ENCODE data around the gene FIP1L1. TPM values are rescaled to one million over a fixed set of nuclear protein-coding genes. Genes with fewer than 3 reads are reported as not detected.

FIP1L1 gene
- total RNA-seq, 3 donors from 2014 or later (not counting 1 experiment from before 2014, with no cell fraction given), result 76.2 to 94.0 (median 85.6) TPM

DNA sequence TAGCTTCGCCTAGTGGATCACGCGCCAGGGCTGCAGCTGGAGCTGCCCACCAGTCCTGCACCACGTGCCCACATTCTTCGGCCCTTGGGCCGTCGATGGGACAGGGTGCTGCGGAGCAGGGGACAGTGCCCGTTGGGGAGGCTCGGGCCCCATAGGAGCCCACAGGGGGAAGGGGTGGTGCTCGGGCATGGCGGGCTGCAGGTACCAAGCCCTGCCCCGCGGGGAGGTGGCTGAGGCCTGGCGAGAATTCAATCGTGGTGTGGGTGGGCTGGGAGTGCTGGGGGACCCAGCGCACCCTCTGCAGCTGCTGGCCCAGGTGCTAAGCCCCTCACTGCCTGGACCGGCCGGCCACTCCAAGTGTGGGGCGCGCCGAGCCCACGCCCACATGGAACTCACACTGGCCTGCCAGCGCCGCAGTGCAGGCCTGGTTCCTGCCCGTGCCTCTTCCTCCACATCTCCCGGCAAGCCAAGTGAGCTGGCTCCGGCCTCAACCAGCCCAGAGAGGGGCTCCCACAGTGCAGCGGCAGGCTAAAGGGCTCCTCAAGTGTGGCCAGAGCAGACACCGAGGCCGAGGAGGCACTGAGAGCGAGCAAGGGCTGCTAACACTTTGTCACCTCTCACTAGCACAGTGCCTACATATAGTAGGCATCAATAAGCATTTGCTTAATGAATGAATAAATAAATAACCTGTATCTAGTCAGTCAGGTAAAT lies 23.3 kb upstream of the FIP1L1 start:
- ATAC-seq (no peak), DNase-seq (no peak)
- peaks cover 21% of the 10 kb centered on the region for H3K36me3 ChIP-seq (ENCODE audit: control insufficient read depth, insufficient read depth, low read length)
- H3K9me3 ChIP-seq (ENCODE audit: control insufficient read depth, insufficient read depth, low read length), result no peaks in the 10 kb centered on the region
- no peak overlapping the region for H3K27ac ChIP-seq (ENCODE audit: low read length)
- no peak overlapping the region for H3K4me3 Mint-ChIP-seq
- 98% methylated on average over 31 of the region's 32 CpGs for WGBS (ENCODE audit: insufficient coverage)
- H3K27me3 Mint-ChIP-seq (ENCODE audit: low read depth in 2 of 2), result no peaks in the 10 kb centered on the region
- no peak overlapping the region for H3K4me3 ChIP-seq (ENCODE audit: low read length)
- peaks cover 9 to 11% of the 10 kb centered on the region in 2 donors for H3K4me1 Mint-ChIP-seq
- H3K27me3 ChIP-seq (ENCODE audit: control insufficient read depth, insufficient read depth, low read length), result no peaks in the 10 kb centered on the region
- intact Hi-C loops (cut with micrococcal nuclease), result no loop called here
- H3K27ac Mint-ChIP-seq, result no peak overlapping the region
- no peaks in the 10 kb centered on the region for H3K36me3 Mint-ChIP-seq
- no peaks in the 10 kb centered on the region for H3K9me3 Mint-ChIP-seq
- H3K4me1 ChIP-seq (ENCODE audit: control insufficient read depth, insufficient read depth, low read length), result no peaks in the 10 kb centered on the region
- no peak for TF ChIP-seq CTCF (IDR thresholded peaks at IDR 0.05)

DNA sequence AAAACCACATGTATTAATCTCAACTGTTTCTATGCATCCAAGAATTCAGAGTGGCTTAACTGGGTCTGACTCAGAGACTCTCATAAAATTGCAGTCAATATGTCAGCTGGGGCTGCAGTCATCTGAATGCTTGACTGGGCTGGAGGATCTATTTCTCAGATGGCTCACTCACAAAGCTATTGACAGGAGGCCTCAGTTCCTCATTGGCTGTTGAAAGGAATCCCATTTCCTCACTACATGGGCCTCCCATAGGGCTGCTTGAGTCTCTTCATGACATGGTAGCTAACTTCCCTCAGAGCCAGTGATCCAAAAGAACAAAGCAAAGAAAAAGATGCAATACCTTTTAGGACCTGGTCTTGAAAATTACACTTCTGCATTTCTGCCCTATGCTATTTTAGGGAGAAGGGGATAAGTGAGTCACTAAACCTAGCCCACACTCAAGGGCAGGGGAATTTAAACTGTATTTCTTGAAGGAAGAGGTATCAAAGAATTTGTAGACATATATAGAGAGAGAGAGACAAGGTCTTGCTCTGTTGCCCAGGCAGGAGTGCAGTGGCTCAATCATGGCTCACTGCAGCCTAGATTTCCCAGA lies 21.4 kb upstream of the FIP1L1 start:
- intact Hi-C loops (cut with micrococcal nuclease), result no loop called here
- H3K9me3 Mint-ChIP-seq, result no peaks in the 10 kb centered on the region
- Histone ChIP-seq H3K9me3 (ENCODE audit: control insufficient read depth, insufficient read depth, low read length) (no peaks in the 10 kb centered on the region), H3K27me3 (ENCODE audit: control insufficient read depth, insufficient read depth, low read length) (no peaks in the 10 kb centered on the region), H3K36me3 (ENCODE audit: control insufficient read depth, insufficient read depth, low read length) (peaks cover 10% of the 10 kb centered on the region), H3K4me3 (ENCODE audit: low read length) (no peak overlapping the region), H3K4me1 (ENCODE audit: control insufficient read depth, insufficient read depth, low read length) (no peaks in the 10 kb centered on the region), H3K27ac (ENCODE audit: low read length) (no peak overlapping the region)
- no peak for DNase-seq
- no peak for ATAC-seq
- no peaks in the 10 kb centered on the region for H3K36me3 Mint-ChIP-seq
- H3K4me3 Mint-ChIP-seq, result no peak overlapping the region
- H3K27ac Mint-ChIP-seq, result no peak overlapping the region
- no peaks in the 10 kb centered on the region for H3K27me3 Mint-ChIP-seq (ENCODE audit: low read depth in 2 of 2)
- no peak for TF ChIP-seq CTCF (IDR thresholded peaks at IDR 0.05)
- peaks cover 24 to 26% of the 10 kb centered on the region in 2 donors for H3K4me1 Mint-ChIP-seq

- intact Hi-C loops (cut with micrococcal nuclease), result no loop called here
- no peak overlapping the region for H3K27ac ChIP-seq (ENCODE audit: low read length)
- H3K9me3 Mint-ChIP-seq, result no peaks in the 10 kb centered on the region
- DNase-seq (no peak), ATAC-seq (no peak)
- peaks cover 15% of the 10 kb centered on the region for H3K4me1 ChIP-seq (ENCODE audit: control insufficient read depth, insufficient read depth, low read length)
- WGBS (ENCODE audit: insufficient coverage), result 100% methylated on average over 2 of the region's 3 CpGs
- TF ChIP-seq CTCF (IDR thresholded peaks at IDR 0.05), result no peak
- H3K4me3 Mint-ChIP-seq, result no peak overlapping the region
- H3K4me1 Mint-ChIP-seq, result peaks cover 41 to 54% of the 10 kb centered on the region in 2 donors
- H3K36me3 ChIP-seq (ENCODE audit: control insufficient read depth, insufficient read depth, low read length), result no peaks in the 10 kb centered on the region
- H3K36me3 Mint-ChIP-seq, result no peaks in the 10 kb centered on the region
- no peaks in the 10 kb centered on the region for H3K9me3 ChIP-seq (ENCODE audit: control insufficient read depth, insufficient read depth, low read length)
- H3K27me3 Mint-ChIP-seq (ENCODE audit: low read depth in 2 of 2), result no peaks in the 10 kb centered on the region
- peak overlapping the region in 1 of 2 donors; percentile 6 for H3K27ac Mint-ChIP-seq
- H3K4me3 ChIP-seq (ENCODE audit: low read length), result no peak overlapping the region
- no peaks in the 10 kb centered on the region for H3K27me3 ChIP-seq (ENCODE audit: control insufficient read depth, insufficient read depth, low read length)
Measured at GRCh38 chr4:53361451-53361850, 16.0 kb upstream of the FIP1L1 start.
